CD14-positive monocyte (primary cell): ENCODE results near the gene RPLP2. TPM values are rescaled to one million over a fixed set of nuclear protein-coding genes. Genes with fewer than 3 reads are reported as not detected.

Source experiments
- DNase-seq, 3 donors: peaks; one replicate each; pipeline ENCODE4 v3.0.0-alpha.2; 2011 to 2022
- H2AFZ ChIP-seq: 2 replicates; pipeline ENCODE4 v1.6.0; 2012; ENCODE audit warnings: mild to moderate bottlenecking, low read depth, low read length, inconsistent platforms; ENCODE audit not compliant: insufficient read depth, poor library complexity, severe bottlenecking
- H3K27ac ChIP-seq, 2 donors: 1 replicate in 1 of 2; 2 replicates in 1 of 2; pipeline ENCODE4 v1.5.1; 2012 to 2013; ENCODE audit warnings: low read length in 2 of 2, control low read depth in 1 of 2, inconsistent platforms in 1 of 2, low read depth in 1 of 2, mild to moderate bottlenecking in 1 of 2
- H3K27me3 ChIP-seq, 2 donors: one replicate each; pipeline versions ENCODE4 v1.6.0 to v1.6.1; 2011 to 2013; ENCODE audit warnings: low read length in 2 of 2; ENCODE audit not compliant: control insufficient read depth in 2 of 2, insufficient read depth in 2 of 2
- H3K36me3 ChIP-seq, 2 donors: replicated peaks in 1 of 2; 1 replicate in 1 of 2; 2 replicates in 1 of 2; pipeline versions ENCODE4 v1.5.1 to v1.6.1; 2012 to 2013; ENCODE audit warnings: low read length in 2 of 2, control low read depth in 1 of 2, inconsistent platforms in 1 of 2, mild to moderate bottlenecking in 1 of 2; ENCODE audit not compliant: insufficient read depth in 2 of 2, control insufficient read depth in 1 of 2
- H3K4me1 ChIP-seq, 2 donors: 1 replicate in 1 of 2; 2 replicates in 1 of 2; pipeline versions ENCODE4 v1.5.1 to v1.6.1; 2012 to 2013; ENCODE audit warnings: low read length in 2 of 2, control low read depth in 1 of 2, inconsistent platforms in 1 of 2, mild to moderate bottlenecking in 1 of 2, moderate library complexity in 1 of 2; ENCODE audit not compliant: insufficient read depth in 2 of 2, control insufficient read depth in 1 of 2
- H3K4me2 ChIP-seq: replicated peaks from 2 replicates; pipeline ENCODE3; 2012; ENCODE audit warnings: low read length, moderate library complexity, mild to moderate bottlenecking; ENCODE audit not compliant: poor library complexity, severe bottlenecking; ENCODE audit errors: extremely low read depth
- H3K4me3 ChIP-seq, 3 experiments: fragments of 200-600 bp in 1 of 3; sonication (generic) in 1 of 3; replicated peaks in 1 of 3; 1 replicate in 2 of 3; 2 replicates in 1 of 3; pipeline ENCODE4 v1.5.1; 2011 to 2013; ENCODE audit warnings: low read length in 3 of 3, mild to moderate bottlenecking in 3 of 3, control low read depth in 2 of 3, low read depth in 2 of 3, inconsistent platforms in 1 of 3, moderate library complexity in 1 of 3
- H3K79me2 ChIP-seq: 2 replicates; pipeline ENCODE4 v1.6.0; 2012; ENCODE audit warnings: mild to moderate bottlenecking, control low read depth, inconsistent platforms, low read length, moderate library complexity; ENCODE audit not compliant: insufficient read depth
- H3K9ac ChIP-seq: 2 replicates; pipeline ENCODE4 v1.6.0; 2017; ENCODE audit warnings: low read length, mild to moderate bottlenecking; ENCODE audit not compliant: insufficient read depth, poor library complexity, severe bottlenecking
- H3K9me3 ChIP-seq, 2 donors: replicated peaks in 1 of 2; 1 replicate in 1 of 2; 2 replicates in 1 of 2; pipeline versions ENCODE4 v1.5.1 to v1.6.1; 2012 to 2013; ENCODE audit warnings: low read length in 2 of 2, control low read depth in 1 of 2; ENCODE audit not compliant: control insufficient read depth in 1 of 2, insufficient read depth in 1 of 2
- H4K20me1 ChIP-seq: 2 replicates; pipeline ENCODE4 v1.6.0; 2012; ENCODE audit warnings: mild to moderate bottlenecking, low read length, control low read depth, moderate library complexity; ENCODE audit not compliant: insufficient read depth
- H3K27ac Mint-ChIP-seq, 7 donors: one replicate each; pipeline ENCODE4 v1.8.0; 2020; ENCODE audit warnings: mild to moderate bottlenecking in 7 of 7, mixed read lengths in 7 of 7, moderate library complexity in 6 of 7, inconsistent platforms in 2 of 7
- H3K27me3 Mint-ChIP-seq, 3 donors: one replicate each; pipeline ENCODE4 v1.8.0; 2021 to 2022; ENCODE audit warnings: low read depth in 3 of 3, mild to moderate bottlenecking in 3 of 3, mixed read lengths in 3 of 3, moderate library complexity in 3 of 3, inconsistent platforms in 1 of 3
- H3K36me3 Mint-ChIP-seq, 2 donors: one replicate each; pipeline ENCODE4 v1.8.0; 2020; ENCODE audit warnings: mixed read lengths in 2 of 2, inconsistent platforms in 1 of 2, mild to moderate bottlenecking in 1 of 2
- H3K4me1 Mint-ChIP-seq: one replicate; pipeline ENCODE4 v1.8.0; 2020; ENCODE audit warnings: mild to moderate bottlenecking, mixed read lengths
- H3K4me3 Mint-ChIP-seq, 2 donors: one replicate each; pipeline ENCODE4 v1.8.0; 2020; ENCODE audit warnings: mild to moderate bottlenecking in 2 of 2, mixed read lengths in 2 of 2, moderate library complexity in 1 of 2
- H3K9me3 Mint-ChIP-seq, 7 donors: one replicate each; pipeline ENCODE4 v1.8.0; 2020 to 2022; ENCODE audit warnings: mixed read lengths in 7 of 7, mild to moderate bottlenecking in 6 of 7, moderate library complexity in 6 of 7, inconsistent platforms in 2 of 7
- WGBS: methylation state at CpG from one replicate; pipeline ENCODE4 v1.1.5; 2013; ENCODE audit warnings: missing lambda C conversion rate; ENCODE audit not compliant: insufficient coverage; 5-methylcytosine and 5-hydroxymethylcytosine counted together
- intact Hi-C, 2 donors: fragments of 100-400 bp; cut with micrococcal nuclease; formaldehyde crosslinking; loops; one replicate each; pipeline versions ENCODE4 v1.15.0 to v1.15.1; 2023
- polyA plus RNA-seq, 3 donors: library from polyadenylated mRNA; depleted of rRNA in 1 of 3; unstranded in 2 of 3; stranded (reverse) in 1 of 3; fragments of 300-500 nt in 2 of 3; fragments of >200 nt in 1 of 3; fragmentation: Illumina TruSeq in 2 of 3; gene quantifications; 1 replicate in 2 of 3; 2 replicates in 1 of 3; pipeline ENCODE4 v1.2.3, GENCODE V29; 2012 to 2021
- TF ChIP-seq, protein P1 (sequence below): fragments of 200-600 bp; IDR thresholded peaks from one replicate; pipeline ENCODE4 v1.8.0; 2022; ENCODE audit warnings: antibody characterized with exemption, mild to moderate bottlenecking

RPLP2 gene
- polyA plus RNA-seq, 3 donors: 879 to 1,191 (median 990) TPM

DNA sequence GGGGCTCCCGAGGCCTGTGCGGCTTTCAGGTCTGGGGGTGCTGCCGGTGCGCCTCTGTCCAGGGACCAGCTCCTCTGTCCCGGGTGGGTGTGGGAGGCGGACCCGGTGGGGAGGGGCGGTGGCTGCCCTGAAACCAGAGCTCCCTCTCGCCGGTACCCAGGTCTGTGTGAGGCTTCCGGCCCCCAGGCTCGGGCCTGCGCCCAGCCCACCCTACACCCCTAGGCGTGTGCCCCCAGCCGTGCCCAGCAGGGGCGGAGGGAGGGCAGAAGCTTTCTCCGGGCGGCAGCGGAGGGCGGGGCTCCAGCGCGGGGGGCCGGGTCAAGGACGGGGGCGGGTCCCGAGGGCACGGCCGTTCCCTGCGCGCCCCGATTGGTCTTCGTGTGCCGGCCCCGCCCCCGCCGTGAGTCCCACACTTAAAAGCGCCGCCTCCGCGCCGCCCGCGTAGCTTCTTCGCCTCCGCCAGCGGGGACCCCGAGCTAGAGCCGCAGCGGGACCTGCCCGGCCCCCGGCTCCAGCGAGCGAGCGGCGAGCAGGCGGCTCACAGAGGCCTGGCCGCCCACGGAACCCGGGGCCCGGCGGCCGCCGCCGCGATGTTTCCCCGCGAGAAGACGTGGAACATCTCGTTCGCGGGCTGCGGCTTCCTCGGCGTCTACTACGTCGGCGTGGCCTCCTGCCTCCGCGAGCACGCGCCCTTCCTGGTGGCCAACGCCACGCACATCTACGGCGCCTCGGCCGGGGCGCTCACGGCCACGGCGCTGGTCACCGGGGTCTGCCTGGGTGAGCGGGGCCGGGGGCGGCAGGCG, 9.6 kb downstream of the RPLP2 start:
- peaks cover 52% of the 10 kb centered on the region for H3K79me2 ChIP-seq
- TF ChIP-seq, protein P1, sequence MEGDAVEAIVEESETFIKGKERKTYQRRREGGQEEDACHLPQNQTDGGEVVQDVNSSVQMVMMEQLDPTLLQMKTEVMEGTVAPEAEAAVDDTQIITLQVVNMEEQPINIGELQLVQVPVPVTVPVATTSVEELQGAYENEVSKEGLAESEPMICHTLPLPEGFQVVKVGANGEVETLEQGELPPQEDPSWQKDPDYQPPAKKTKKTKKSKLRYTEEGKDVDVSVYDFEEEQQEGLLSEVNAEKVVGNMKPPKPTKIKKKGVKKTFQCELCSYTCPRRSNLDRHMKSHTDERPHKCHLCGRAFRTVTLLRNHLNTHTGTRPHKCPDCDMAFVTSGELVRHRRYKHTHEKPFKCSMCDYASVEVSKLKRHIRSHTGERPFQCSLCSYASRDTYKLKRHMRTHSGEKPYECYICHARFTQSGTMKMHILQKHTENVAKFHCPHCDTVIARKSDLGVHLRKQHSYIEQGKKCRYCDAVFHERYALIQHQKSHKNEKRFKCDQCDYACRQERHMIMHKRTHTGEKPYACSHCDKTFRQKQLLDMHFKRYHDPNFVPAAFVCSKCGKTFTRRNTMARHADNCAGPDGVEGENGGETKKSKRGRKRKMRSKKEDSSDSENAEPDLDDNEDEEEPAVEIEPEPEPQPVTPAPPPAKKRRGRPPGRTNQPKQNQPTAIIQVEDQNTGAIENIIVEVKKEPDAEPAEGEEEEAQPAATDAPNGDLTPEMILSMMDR: peak; percentile 34
- H4K20me1 ChIP-seq: peaks cover 44% of the 10 kb centered on the region
- H3K4me2 ChIP-seq: peak overlapping the region; percentile 100
- H3K27ac ChIP-seq: peak overlapping the region; percentile 85 to 91
- H3K27me3 Mint-ChIP-seq: peaks cover 0 to 10% (median 2%) of the 10 kb centered on the region in 3 donors
- H3K27me3 ChIP-seq: no peaks in the 10 kb centered on the region
- H3K9me3 Mint-ChIP-seq: no peaks in the 10 kb centered on the region
- intact Hi-C loops: loop anchor here in 1 of 2 donors (1.0 kb wide), 1 partner anchor 10 kb away; the partner anchor contains the start of gene RPLP2
- DNase-seq: peak; percentile 86 to 88 (median 87)
- peak overlapping the region; percentile 71 to 97 (median 87) for H3K4me3 ChIP-seq
- H3K9me3 ChIP-seq: no peaks in the 10 kb centered on the region
- peaks cover 12 to 17% of the 10 kb centered on the region in 2 donors for H3K36me3 ChIP-seq
- peaks cover 40 to 45% of the 10 kb centered on the region in 2 donors for H3K4me1 ChIP-seq
- peak overlapping the region; percentile 91 to 98 (median 97) for H3K27ac Mint-ChIP-seq
- H3K9ac ChIP-seq: peak overlapping the region; percentile 86
- WGBS: under 1% methylated on average over 91 of the region's 96 CpGs
- peaks cover 30% of the 10 kb centered on the region for H3K4me1 Mint-ChIP-seq
- peak overlapping the region; percentile 88 to 90 for H3K4me3 Mint-ChIP-seq
- H3K36me3 Mint-ChIP-seq: peaks cover 15 to 27% of the 10 kb centered on the region in 2 donors
- peak overlapping the region; percentile 93 for H2AFZ ChIP-seq

DNA sequence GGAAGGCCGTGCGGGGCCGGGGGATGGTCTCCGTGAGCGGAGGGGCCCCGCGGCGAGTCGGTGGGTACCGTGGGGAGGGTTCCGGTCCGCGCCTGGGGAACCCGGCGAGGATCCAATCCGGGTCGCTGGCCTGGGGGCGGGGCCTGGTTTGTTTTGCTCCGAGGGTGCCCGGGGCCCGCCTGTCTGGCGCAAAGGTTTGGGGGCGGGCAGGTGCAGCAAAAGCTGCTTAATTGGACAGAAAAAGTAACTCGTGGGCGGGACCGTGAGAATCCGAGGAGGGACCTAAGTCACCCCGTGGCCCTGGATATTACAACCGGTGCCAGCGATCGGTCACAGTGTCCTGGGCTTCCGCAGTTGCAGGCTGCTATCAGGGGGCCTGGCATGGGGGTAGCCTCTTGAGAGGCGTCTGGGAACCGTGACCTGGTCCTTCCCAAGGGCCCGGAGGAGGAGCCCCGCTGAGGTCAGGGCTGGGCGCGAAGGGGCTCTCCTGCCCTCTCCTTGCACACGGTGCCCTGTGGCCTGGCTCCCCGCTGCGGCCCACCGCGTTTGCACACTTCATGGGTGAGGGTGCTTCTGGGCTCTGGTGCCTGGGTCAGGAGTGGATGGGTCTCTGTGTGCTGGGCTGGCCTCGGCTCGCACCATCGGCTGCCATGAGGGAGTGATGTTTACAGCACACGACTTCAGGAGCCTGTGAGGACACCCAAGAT, 10.3 kb downstream of the RPLP2 start:
- TF ChIP-seq, protein P1: no peak
- Histone ChIP-seq H3K27me3 (no peaks in the 10 kb centered on the region), H3K9me3 (no peaks in the 10 kb centered on the region), H3K36me3 (peaks cover 16 to 25% of the 10 kb centered on the region in 2 donors), H2AFZ (peak overlapping the region; percentile 50), H3K27ac (peak overlapping the region; percentile 85 to 91), H3K4me2 (peak overlapping the region; percentile 100), H3K9ac (peak overlapping the region; percentile 86), H3K4me3 (peak overlapping the region; percentile 71 to 97 (median 87)), H3K4me1 (peaks cover 40 to 46% of the 10 kb centered on the region in 2 donors), H4K20me1 (peaks cover 52% of the 10 kb centered on the region), H3K79me2 (peaks cover 53% of the 10 kb centered on the region)
- Mint-ChIP-seq H3K4me3 (peak overlapping the region; percentile 88 to 90), H3K27ac (peak overlapping the region; percentile 91 to 98 (median 97)), H3K27me3 (peaks cover 0 to 14% (median 2%) of the 10 kb centered on the region in 3 donors), H3K36me3 (peaks cover 21 to 34% of the 10 kb centered on the region in 2 donors), H3K4me1 (peaks cover 32% of the 10 kb centered on the region), H3K9me3 (peaks cover 0 to 1% (median 0%) of the 10 kb centered on the region in 7 donors)
- 2% methylated on average over 45 of the region's 47 CpGs for WGBS
- intact Hi-C loops: loop anchor here (1.0 to 2.0 kb wide), 2 partner anchors 11 to 15 kb away; partner anchors contain the start of gene RPLP2 (in 1 of the 2)
- DNase-seq: peak; percentile 83 to 93 (median 88)
